ENCODE results near the gene GSC.
"Not testable (repeated sequence)": the region's sequence is repeated elsewhere in the genome, so short reads cannot be mapped to it uniquely, and the experiment has no call there.

The GSC gene

GRCh38 chr14:94746131-94746530 lies 23.8 kb downstream of the GSC start:
- no peak for DNase-seq (ENCODE audit: low read depth, low spot score)

GRCh38 chr14:94738751-94739150 lies 31.2 kb downstream of the GSC start:
- no peak for DNase-seq (ENCODE audit: low read depth, low spot score)

- no peak for DNase-seq (ENCODE audit: low read depth, low spot score)
Measured at GRCh38 chr14:94738097-94738496, 31.8 kb downstream of the GSC start.

GRCh38 chr14:94728950-94729349 lies 41.0 kb downstream of the GSC start:
- peak; percentile 10 for DNase-seq (ENCODE audit: low read depth, low spot score)

- DNase-seq (ENCODE audit: low read depth, low spot score): not testable (repeated sequence)
Measured at GRCh38 chr14:94728440-94728839, 41.5 kb downstream of the GSC start.

- not testable (repeated sequence) for DNase-seq (ENCODE audit: low read depth, low spot score)
Measured at GRCh38 chr14:94726649-94727048, 43.3 kb downstream of the GSC start.

- no peak for DNase-seq (ENCODE audit: low read depth, low spot score)
Measured at GRCh38 chr14:94724993-94725392, 44.9 kb downstream of the GSC start.

GRCh38 chr14:94722397-94722796 lies 47.5 kb downstream of the GSC start:
- DNase-seq (ENCODE audit: low read depth, low spot score): no peak

Measured in ELF-1 (cell line).